ENCODE measurements around the gene BLOC1S4. TPM values are rescaled to one million over a fixed set of nuclear protein-coding genes. Genes with fewer than 3 reads are reported as not detected.
"Not testable (repeated sequence)": the region's sequence is repeated elsewhere in the genome, so short reads cannot be mapped to it uniquely, and the experiment has no call there.

Gene BLOC1S4, protein sequence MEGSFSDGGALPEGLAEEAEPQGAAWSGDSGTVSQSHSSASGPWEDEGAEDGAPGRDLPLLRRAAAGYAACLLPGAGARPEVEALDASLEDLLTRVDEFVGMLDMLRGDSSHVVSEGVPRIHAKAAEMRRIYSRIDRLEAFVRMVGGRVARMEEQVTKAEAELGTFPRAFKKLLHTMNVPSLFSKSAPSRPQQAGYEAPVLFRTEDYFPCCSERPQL
- total RNA-seq (2014; rRNA removed; shearing (Covaris generic); ENCODE audit: low replicate concordance): 55.4 and 62.2 TPM in 2 replicates

DNA sequence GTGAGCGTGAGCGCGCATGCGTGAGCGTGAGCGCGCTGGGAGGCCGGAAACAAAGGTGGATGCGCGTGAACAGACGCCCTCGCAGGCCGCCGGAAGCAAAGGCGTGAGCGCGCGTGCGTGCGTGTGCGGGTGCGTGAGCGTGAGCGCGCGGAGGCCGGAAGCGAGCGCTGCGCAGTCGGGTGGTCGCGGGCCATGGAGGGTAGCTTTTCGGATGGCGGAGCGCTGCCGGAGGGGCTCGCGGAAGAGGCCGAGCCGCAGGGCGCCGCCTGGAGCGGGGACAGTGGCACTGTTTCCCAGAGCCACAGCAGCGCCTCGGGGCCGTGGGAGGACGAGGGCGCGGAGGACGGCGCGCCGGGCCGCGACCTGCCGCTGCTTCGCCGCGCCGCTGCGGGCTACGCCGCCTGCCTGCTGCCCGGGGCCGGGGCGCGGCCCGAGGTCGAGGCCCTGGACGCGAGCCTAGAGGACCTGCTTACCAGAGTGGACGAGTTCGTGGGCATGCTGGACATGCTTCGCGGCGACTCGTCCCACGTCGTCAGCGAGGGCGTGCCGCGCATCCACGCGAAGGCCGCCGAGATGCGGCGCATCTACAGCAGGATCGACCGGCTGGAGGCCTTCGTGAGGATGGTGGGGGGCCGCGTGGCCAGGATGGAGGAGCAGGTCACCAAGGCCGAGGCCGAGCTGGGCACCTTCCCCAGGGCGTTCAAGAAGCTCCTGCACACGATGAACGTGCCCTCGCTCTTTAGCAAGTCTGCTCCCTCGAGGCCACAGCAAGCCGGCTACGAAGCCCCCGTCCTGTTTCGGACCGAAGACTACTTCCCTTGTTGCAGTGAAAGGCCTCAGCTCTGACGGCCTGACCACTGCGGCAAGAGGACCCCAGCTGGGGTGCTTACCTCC is at the start of gene BLOC1S4:
Gene BLOC1S4, plus strand, starts transcription at position 157 of the 894 bp plus-strand sequence. Its CDS starts 36 bp downstream, at position 193.
- DNase-seq (ENCODE audit: low read depth): peak; percentile 86
- in situ Hi-C loops (cut with HindIII; ENCODE audit: low pct_unique_long_range_greater_than_20kb, low sequenced_read_pairs): no loop called here

- in situ Hi-C loops (cut with HindIII; ENCODE audit: low pct_unique_long_range_greater_than_20kb, low sequenced_read_pairs): no loop called here
- peak; percentile 93 for DNase-seq (ENCODE audit: low read depth)
Observed at GRCh38 chr4:6668391-6668790, 47.6 kb upstream of the BLOC1S4 start.

DNA sequence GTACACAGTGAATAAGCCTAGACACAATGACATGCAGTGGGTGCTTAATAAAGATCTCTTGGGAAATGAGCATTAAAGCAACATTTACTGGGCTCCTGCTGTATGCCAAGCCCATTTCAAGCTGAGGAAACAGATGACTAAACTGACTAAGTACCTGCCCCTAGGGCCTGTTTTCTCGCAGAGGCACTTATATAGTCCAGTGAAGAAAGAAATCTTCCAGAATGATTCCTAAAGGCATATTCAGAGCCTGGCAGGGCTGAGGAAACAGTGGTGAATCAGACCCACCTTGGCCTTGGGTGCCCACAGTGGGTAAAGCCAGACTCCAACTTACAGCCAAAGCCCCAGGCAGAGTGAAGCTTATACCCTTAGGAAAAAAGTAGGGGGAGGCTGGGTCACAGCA is 44.3 kb upstream of the BLOC1S4 start:
- in situ Hi-C loops (cut with HindIII; ENCODE audit: low pct_unique_long_range_greater_than_20kb, low sequenced_read_pairs): no loop called here
- no peak for DNase-seq (ENCODE audit: low read depth)

DNA sequence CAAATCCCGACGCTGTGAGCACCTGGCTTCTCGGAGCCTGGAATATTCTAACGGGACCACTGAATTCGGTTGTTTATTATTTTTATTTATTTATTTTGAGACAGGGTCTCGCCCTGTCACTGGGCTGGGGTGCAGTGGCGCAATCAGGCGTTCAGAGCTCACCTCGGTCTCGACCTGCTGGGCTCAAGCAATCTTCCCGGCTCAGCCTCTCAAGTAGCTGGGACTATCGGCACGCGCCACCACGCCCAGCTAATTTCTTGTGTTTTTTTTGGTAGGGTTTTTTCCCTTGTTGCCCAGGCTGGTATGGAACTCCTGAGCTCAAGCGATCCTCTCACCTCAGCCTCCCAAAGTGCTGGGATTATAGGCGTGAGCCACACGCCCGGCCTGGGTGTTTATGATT is 43.8 kb upstream of the BLOC1S4 start:
- in situ Hi-C loops (cut with HindIII; ENCODE audit: low pct_unique_long_range_greater_than_20kb, low sequenced_read_pairs): no loop called here
- DNase-seq (ENCODE audit: low read depth): no peak

GRCh38 chr4:6672541-6673190 is 43.3 kb upstream of the BLOC1S4 start:
- in situ Hi-C loops (cut with HindIII; ENCODE audit: low pct_unique_long_range_greater_than_20kb, low sequenced_read_pairs); DNase-seq (ENCODE audit: low read depth): not testable (repeated sequence)

DNA sequence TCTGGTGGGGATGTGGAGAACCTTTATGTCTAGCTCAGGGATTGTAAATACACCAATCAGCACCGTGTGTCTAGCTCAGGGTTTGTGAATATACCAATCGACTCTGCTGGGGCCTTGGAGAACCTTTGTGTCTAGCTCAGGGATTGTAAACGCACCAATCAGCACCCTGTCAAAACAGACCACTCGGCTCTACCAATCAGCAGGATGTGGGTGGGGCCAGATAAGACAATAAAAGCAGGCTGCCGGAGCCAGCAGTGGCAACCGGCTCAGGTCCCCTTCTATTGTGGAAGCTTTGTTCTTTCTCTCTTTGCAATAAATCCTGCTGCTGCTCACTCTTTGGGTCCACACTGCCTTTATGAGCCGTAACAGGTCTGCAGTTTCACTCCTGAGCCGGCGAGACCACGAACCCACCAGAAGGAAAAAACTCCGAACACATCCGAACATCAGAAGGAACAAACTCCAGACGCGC is 42.7 kb upstream of the BLOC1S4 start:
- in situ Hi-C loops (cut with HindIII; ENCODE audit: low pct_unique_long_range_greater_than_20kb, low sequenced_read_pairs): not testable (repeated sequence)

DNA sequence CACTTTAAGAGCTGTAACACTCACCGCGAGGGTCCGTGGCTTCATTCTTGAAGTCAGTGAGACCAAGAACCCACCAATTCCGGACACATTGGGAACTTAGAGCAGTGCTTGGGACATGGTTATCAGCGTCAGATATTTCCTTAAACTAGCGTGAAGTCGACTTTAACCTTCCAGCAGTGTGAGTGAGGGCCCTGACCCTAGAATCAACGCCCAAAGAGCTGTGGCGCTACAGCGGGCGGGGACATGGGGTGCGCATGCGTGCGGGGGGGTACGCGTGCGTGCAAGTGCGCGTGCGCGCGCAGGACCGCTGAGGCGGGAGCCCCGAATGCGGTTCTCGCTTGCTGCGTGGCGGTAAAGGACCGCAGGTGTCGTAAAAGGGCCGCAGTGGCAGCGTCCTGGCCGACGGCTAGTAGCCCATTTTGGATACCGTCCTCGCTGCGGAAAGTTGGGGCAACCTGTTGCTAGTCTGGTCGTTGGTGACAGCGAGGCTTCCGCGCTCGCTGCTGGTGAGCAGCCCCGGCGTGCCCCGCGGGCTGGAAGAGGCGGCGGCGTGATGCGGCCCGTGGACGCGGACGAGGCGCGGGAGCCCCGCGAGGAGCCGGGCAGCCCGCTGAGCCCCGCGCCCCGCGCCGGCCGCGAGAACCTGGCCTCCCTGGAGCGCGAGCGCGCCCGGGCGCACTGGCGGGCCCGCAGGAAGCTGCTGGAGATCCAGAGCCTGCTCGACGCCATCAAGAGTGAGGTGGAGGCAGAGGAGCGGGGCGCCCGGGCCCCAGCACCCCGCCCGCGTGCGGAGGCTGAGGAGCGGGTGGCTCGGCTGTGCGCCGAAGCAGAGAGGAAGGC is 42.1 kb upstream of the BLOC1S4 start:
- in situ Hi-C loops (cut with HindIII; ENCODE audit: low pct_unique_long_range_greater_than_20kb, low sequenced_read_pairs): no loop called here
- peak; percentile 87 for DNase-seq (ENCODE audit: low read depth)

More for the DNA sequence above, 42.7 kb upstream of the BLOC1S4 start:
- peak; percentile 76 for DNase-seq (ENCODE audit: low read depth)

GRCh38 chr4:6674500-6675149 is 41.3 kb upstream of the BLOC1S4 start:
- in situ Hi-C loops (cut with HindIII; ENCODE audit: low pct_unique_long_range_greater_than_20kb, low sequenced_read_pairs): no loop called here
- peak; percentile 60 for DNase-seq (ENCODE audit: low read depth)

GRCh38 chr4:6676722-6677558 is 39.0 kb upstream of the BLOC1S4 start:
- no peak for DNase-seq (ENCODE audit: low read depth)
- in situ Hi-C loops (cut with HindIII; ENCODE audit: low pct_unique_long_range_greater_than_20kb, low sequenced_read_pairs): no loop called here

DNA sequence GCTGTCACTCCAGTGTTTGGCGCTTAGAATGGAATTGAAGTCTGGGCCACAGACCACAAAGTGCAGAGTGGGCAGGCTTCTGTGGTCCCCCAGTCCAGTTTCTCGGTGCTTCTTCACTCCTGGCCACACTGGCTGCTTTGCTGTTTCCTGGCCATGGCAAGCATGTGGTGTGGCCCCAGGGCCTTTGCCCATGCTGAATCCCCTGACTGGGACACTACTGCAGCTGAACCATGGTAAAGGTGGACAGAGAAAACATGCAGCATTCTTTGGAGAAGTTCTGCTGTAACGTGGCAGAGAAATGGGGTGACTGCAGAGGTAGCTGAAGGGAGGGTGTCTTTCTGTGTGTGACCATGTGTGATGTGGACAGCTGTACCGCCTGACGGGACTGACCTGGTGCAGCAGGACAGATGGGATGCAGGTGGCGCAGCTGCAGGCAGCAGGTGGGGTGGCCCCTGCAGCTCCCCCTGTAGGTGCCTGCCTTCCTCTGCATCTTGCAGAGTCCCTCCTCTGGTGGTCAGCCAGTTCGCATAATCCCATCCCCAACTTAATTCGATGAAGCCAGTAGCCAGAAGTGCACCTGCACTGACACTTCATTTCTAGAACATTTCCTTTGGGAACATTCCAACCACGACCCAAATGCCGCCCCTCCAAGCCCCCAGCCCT is 35.5 kb upstream of the BLOC1S4 start:
- DNase-seq (ENCODE audit: low read depth): no peak
- in situ Hi-C loops (cut with HindIII; ENCODE audit: low pct_unique_long_range_greater_than_20kb, low sequenced_read_pairs): no loop called here

GRCh38 chr4:6681191-6681590 is 34.8 kb upstream of the BLOC1S4 start:
- DNase-seq (ENCODE audit: low read depth): no peak
- in situ Hi-C loops (cut with HindIII; ENCODE audit: low pct_unique_long_range_greater_than_20kb, low sequenced_read_pairs): no loop called here

GRCh38 chr4:6682862-6683590 is 32.9 kb upstream of the BLOC1S4 start:
- no peak for DNase-seq (ENCODE audit: low read depth)
- in situ Hi-C loops (cut with HindIII; ENCODE audit: low pct_unique_long_range_greater_than_20kb, low sequenced_read_pairs): no loop called here

DNA sequence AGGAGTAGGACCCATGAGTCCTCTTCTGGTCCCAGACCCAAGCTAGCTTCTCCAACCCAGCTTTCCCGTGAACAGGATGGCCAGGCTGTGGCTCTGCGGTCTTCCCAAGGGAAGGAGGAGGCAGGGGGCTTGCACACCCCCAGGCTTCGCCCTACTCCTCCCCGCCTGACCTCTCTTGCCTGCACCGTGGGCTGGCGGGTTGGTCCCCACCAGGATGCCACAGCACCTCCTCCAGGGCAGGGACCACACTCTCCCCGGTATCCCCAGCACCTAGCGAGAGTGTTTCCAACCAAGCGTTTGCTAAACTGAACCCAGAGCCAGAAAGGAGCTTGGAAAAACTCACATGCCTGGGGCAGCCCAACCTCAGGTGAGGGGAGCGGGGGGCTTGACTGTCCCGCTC is 31.3 kb upstream of the BLOC1S4 start:
- no peak for DNase-seq (ENCODE audit: low read depth)
- in situ Hi-C loops (cut with HindIII; ENCODE audit: low pct_unique_long_range_greater_than_20kb, low sequenced_read_pairs): no loop called here

GRCh38 chr4:6686104-6686787 is 29.7 kb upstream of the BLOC1S4 start:
- no peak for DNase-seq (ENCODE audit: low read depth)
- in situ Hi-C loops (cut with HindIII; ENCODE audit: low pct_unique_long_range_greater_than_20kb, low sequenced_read_pairs): no loop called here
